ENCODE measurements around the gene ARHGAP42. TPM values are rescaled to one million over a fixed set of nuclear protein-coding genes. Genes with fewer than 3 reads are reported as not detected.

The ARHGAP42 gene
- total and polyA plus RNA-seq, 2 experiments from 2014 or later = 0.74 to 2.7 TPM

GRCh38 chr11:100837311-100837710, 150.2 kb downstream of the ARHGAP42 start:
- Histone ChIP-seq H3K9ac (no peak overlapping the region), H3K36me3 (ENCODE audit: low read depth) (no peaks in the 10 kb centered on the region), H2AFZ (no peak overlapping the region), H3K79me2 (ENCODE audit: insufficient read depth) (no peaks in the 10 kb centered on the region), H3K27me3 (replicated peaks; ENCODE audit: insufficient read depth) (no peaks in the 10 kb centered on the region), H3K4me1 (ENCODE audit: insufficient read depth) (no peaks in the 10 kb centered on the region), H3F3A (ENCODE audit: insufficient read depth) (no peaks in the 10 kb centered on the region), H3K27ac (no peak overlapping the region), H3K9me3 (ENCODE audit: low read depth) (no peaks in the 10 kb centered on the region), H3K9me2 (ENCODE audit: insufficient read depth) (0 out of 2 replicates have a peak, but pooled peaks cover 6% of the 10 kb centered on the region), H3K4me3 (no peak overlapping the region), H3K4me2 (ENCODE audit: unreplicated experiment) (no peak overlapping the region), H4K20me1 (ENCODE audit: insufficient read depth) (no peaks in the 10 kb centered on the region)
- DNase-seq = no peak
- no peak for TF ChIP-seq EZH2 (IDR thresholded peaks at IDR 0.05; ENCODE audit: insufficient read depth, poor library complexity, severe bottlenecking)
- TF ChIP-seq EZH2phosphoT487 (IDR thresholded peaks at IDR 0.05; ENCODE audit: insufficient read depth, low read depth) = no peak
- WGBS, 2 experiments (ENCODE audit: low coverage in 1 of 2, low lambda C conversion rate in 2 of 2, missing lambda C conversion rate in 2 of 2) = 95 to 96% methylated on average over 2 of the region's 2 CpGs
- in situ Hi-C loops (cut with MboI) = no loop called here

- no peak overlapping the region for H3K27ac ChIP-seq
- no peak overlapping the region for H3K4me3 ChIP-seq
- in situ Hi-C loops (cut with MboI) = no loop called here
- H2AFZ ChIP-seq = no peak overlapping the region
- TF ChIP-seq EZH2 (IDR thresholded peaks at IDR 0.05; ENCODE audit: insufficient read depth, poor library complexity, severe bottlenecking) (no peak), EZH2phosphoT487 (IDR thresholded peaks at IDR 0.05; ENCODE audit: insufficient read depth, low read depth) (no peak)
- H3F3A ChIP-seq (ENCODE audit: insufficient read depth) = no peaks in the 10 kb centered on the region
- no peaks in the 10 kb centered on the region for H3K36me3 ChIP-seq (ENCODE audit: low read depth)
- H3K4me1 ChIP-seq (ENCODE audit: insufficient read depth) = no peaks in the 10 kb centered on the region
- H3K9me3 ChIP-seq (ENCODE audit: low read depth) = no peaks in the 10 kb centered on the region
- H3K27me3 ChIP-seq (replicated peaks; ENCODE audit: insufficient read depth) = no peaks in the 10 kb centered on the region
- WGBS, 2 experiments (ENCODE audit: low coverage in 1 of 2, low lambda C conversion rate in 2 of 2, missing lambda C conversion rate in 2 of 2) = 85 to 90% methylated on average over 4 of the region's 4 CpGs
- no peaks in the 10 kb centered on the region for H4K20me1 ChIP-seq (ENCODE audit: insufficient read depth)
- H3K4me2 ChIP-seq (ENCODE audit: unreplicated experiment) = no peak overlapping the region
- no peak for DNase-seq
- H3K9ac ChIP-seq = no peak overlapping the region
- H3K9me2 ChIP-seq (ENCODE audit: insufficient read depth) = 0 out of 2 replicates have a peak, but pooled peaks cover 6% of the 10 kb centered on the region
- H3K79me2 ChIP-seq (ENCODE audit: insufficient read depth) = no peaks in the 10 kb centered on the region
These were observed 154.8 kb downstream of the ARHGAP42 start for GRCh38 chr11:100841711-100842407.

GRCh38 chr11:100847696-100848216, 160.7 kb downstream of the ARHGAP42 start:
- no peak for DNase-seq
- peaks cover 17% of the 10 kb centered on the region; the same call in 1 of the 2 replicates for H3F3A ChIP-seq (ENCODE audit: insufficient read depth)
- TF ChIP-seq EZH2 (IDR thresholded peaks at IDR 0.05; ENCODE audit: insufficient read depth, poor library complexity, severe bottlenecking) (no peak), EZH2phosphoT487 (IDR thresholded peaks at IDR 0.05; ENCODE audit: insufficient read depth, low read depth) (no peak)
- 65 to 67% methylated on average over 3 of the region's 3 CpGs for WGBS, 2 experiments (ENCODE audit: low coverage in 1 of 2, low lambda C conversion rate in 2 of 2, missing lambda C conversion rate in 2 of 2)
- no peaks in the 10 kb centered on the region for H3K27me3 ChIP-seq (replicated peaks; ENCODE audit: insufficient read depth)
- no peaks in the 10 kb centered on the region for H3K36me3 ChIP-seq (ENCODE audit: low read depth)
- peaks cover 16% of the 10 kb centered on the region for H3K4me1 ChIP-seq (ENCODE audit: insufficient read depth)
- H3K9me2 ChIP-seq (ENCODE audit: insufficient read depth) = no peaks in the 10 kb centered on the region
- H2AFZ ChIP-seq = no peak overlapping the region
- H3K4me3 ChIP-seq = no peak overlapping the region
- no peaks in the 10 kb centered on the region for H3K79me2 ChIP-seq (ENCODE audit: insufficient read depth)
- H3K9ac ChIP-seq = no peak overlapping the region
- in situ Hi-C loops (cut with MboI) = no loop called here
- H3K4me2 ChIP-seq (ENCODE audit: unreplicated experiment) = no peak overlapping the region
- H3K9me3 ChIP-seq (ENCODE audit: low read depth) = no peaks in the 10 kb centered on the region
- no peaks in the 10 kb centered on the region for H4K20me1 ChIP-seq (ENCODE audit: insufficient read depth)
- H3K27ac ChIP-seq = no peak overlapping the region

- H3K27ac ChIP-seq = peak overlapping the region; percentile 36
These were observed 162.2 kb downstream of the ARHGAP42 start for GRCh38 chr11:100849009-100849900.

More at GRCh38 chr11:100849009-100849900, 162.2 kb downstream of the ARHGAP42 start:
- H4K20me1 ChIP-seq (ENCODE audit: insufficient read depth) = no peaks in the 10 kb centered on the region
- H3F3A ChIP-seq (ENCODE audit: insufficient read depth) = peaks cover 17% of the 10 kb centered on the region; the same call in 1 of the 2 replicates
- in situ Hi-C loops (cut with MboI) = no loop called here
- TF ChIP-seq EZH2phosphoT487 (IDR thresholded peaks at IDR 0.05; ENCODE audit: insufficient read depth, low read depth) = no peak
- TF ChIP-seq EZH2 (IDR thresholded peaks at IDR 0.05; ENCODE audit: insufficient read depth, poor library complexity, severe bottlenecking) = no peak
- peak overlapping the region; percentile 60 for H3K4me2 ChIP-seq (ENCODE audit: unreplicated experiment)
- DNase-seq = peak; percentile 87
- no peaks in the 10 kb centered on the region for H3K27me3 ChIP-seq (replicated peaks; ENCODE audit: insufficient read depth)
- H3K4me1 ChIP-seq (ENCODE audit: insufficient read depth) = peaks cover 16% of the 10 kb centered on the region
- no peak overlapping the region; the same call in 1 of the 2 replicates for H3K9ac ChIP-seq
- 3 to 7% methylated on average over 4 of the region's 4 CpGs for WGBS, 2 experiments (ENCODE audit: low coverage in 1 of 2, low lambda C conversion rate in 2 of 2, missing lambda C conversion rate in 2 of 2)
- peak overlapping the region; percentile 12; the same call in 1 of the 2 replicates for H3K4me3 ChIP-seq
- no peaks in the 10 kb centered on the region for H3K9me3 ChIP-seq (ENCODE audit: low read depth)
- no peaks in the 10 kb centered on the region for H3K36me3 ChIP-seq (ENCODE audit: low read depth)
- no peaks in the 10 kb centered on the region for H3K79me2 ChIP-seq (ENCODE audit: insufficient read depth)
- no peak overlapping the region for H2AFZ ChIP-seq
- no peaks in the 10 kb centered on the region for H3K9me2 ChIP-seq (ENCODE audit: insufficient read depth)
